Endothelial cell of umbilical vein (primary cell): ENCODE measurements around the gene CD72. TPM values are rescaled to one million over a fixed set of nuclear protein-coding genes. Genes with fewer than 3 reads are reported as not detected.
"Not testable (repeated sequence)": the region's sequence is repeated elsewhere in the genome, so short reads cannot be mapped to it uniquely, and the experiment has no call there.

Experiments used
- BruUV-seq: library from RNA; stranded (reverse); fragments of 400-500 nt; replicated peaks from 2 replicates; lab custom pipeline; 2021; lab: Mats Ljungman, UMichigan
- CTCF ChIA-PET: fragments of 300-600, 350-600 bp; sonication (Branson Sonifier 250); formaldehyde crosslinking; loops from one replicate; lab custom pipeline; 2021; ENCODE audit warnings: antibody characterized with exemption, inconsistent platforms; lab: Charles Lee
- POLR2A ChIA-PET: fragments of 300-600, 350-600 bp; sonication (Branson Sonifier 250); formaldehyde crosslinking; loops from one replicate; lab custom pipeline; 2021; ENCODE audit warnings: antibody characterized with exemption, inconsistent platforms; lab: Charles Lee
- DNase-seq: peaks from one replicate; pipeline ENCODE4 v3.0.0-alpha.2; 2011; ENCODE audit warnings: low read depth, low spot score
- FAIRE-seq: peaks from 2 replicates; lab custom pipeline; 2011; peaks lifted over from hg19 to GRCh38; lab: Jason Lieb, UNC
- H2AFZ ChIP-seq: 2 replicates; pipeline ENCODE4 v1.6.0; 2012; ENCODE audit warnings: low read depth, low read length, control low read depth, inconsistent platforms
- H3K27ac ChIP-seq: 2 replicates; pipeline ENCODE4 v1.5.1; 2011; ENCODE audit warnings: low read depth, mild to moderate bottlenecking, control low read depth, low read length, moderate library complexity; ENCODE audit not compliant: insufficient read depth
- H3K27me3 ChIP-seq, 2 experiments: 2 replicates each; pipeline versions ENCODE4 v1.6.0 to v1.6.1; 2011; ENCODE audit warnings: low read length in 2 of 2, mixed read lengths in 1 of 2; ENCODE audit not compliant: control insufficient read depth in 2 of 2, insufficient read depth in 2 of 2
- H3K36me3 ChIP-seq, 2 experiments: 2 replicates in 1 of 2; 3 replicates in 1 of 2; pipeline ENCODE4 v1.5.1; 2011; ENCODE audit warnings: low read length in 2 of 2, mild to moderate bottlenecking in 1 of 2, moderate library complexity in 1 of 2; ENCODE audit not compliant: control insufficient read depth in 2 of 2, insufficient read depth in 2 of 2; ENCODE audit errors: extremely low read depth in 1 of 2
- H3K4me1 ChIP-seq: 3 replicates; pipeline ENCODE4 v1.5.1; 2011; ENCODE audit warnings: mild to moderate bottlenecking, low read length; ENCODE audit not compliant: control insufficient read depth, insufficient read depth; ENCODE audit errors: extremely low read depth
- H3K4me2 ChIP-seq: 2 replicates; pipeline ENCODE4 v1.6.1; 2011; ENCODE audit warnings: low read length, control low read depth, mixed read lengths; ENCODE audit not compliant: insufficient read depth
- H3K4me3 ChIP-seq, 3 experiments: fragments of 200-600 bp in 1 of 3; sonication (generic), shearing (Covaris generic) in 1 of 3; replicated peaks in 1 of 3; 2 replicates each; pipeline ENCODE4 v1.5.1; 2011 to 2016; ENCODE audit warnings: control low read depth in 3 of 3, low read length in 3 of 3, mild to moderate bottlenecking in 2 of 3, inconsistent platforms in 1 of 3, low read depth in 1 of 3, moderate library complexity in 1 of 3; ENCODE audit not compliant: insufficient read depth in 1 of 3
- H3K79me2 ChIP-seq: 2 replicates; pipeline ENCODE4 v1.6.0; 2012; ENCODE audit warnings: low read length, inconsistent platforms; ENCODE audit not compliant: control insufficient read depth, insufficient read depth
- H3K9ac ChIP-seq: replicated peaks from 2 replicates; pipeline ENCODE3; 2011; ENCODE audit warnings: low read length, control low read depth; ENCODE audit not compliant: insufficient read depth; ENCODE audit errors: extremely low read depth
- H3K9me1 ChIP-seq: replicated peaks from 3 replicates; pipeline ENCODE4 v1.6.0; 2011; ENCODE audit warnings: mild to moderate bottlenecking, low read length; ENCODE audit not compliant: control insufficient read depth, insufficient read depth; ENCODE audit errors: extremely low read depth
- H3K9me3 ChIP-seq: replicated peaks from 2 replicates; pipeline ENCODE4 v1.5.1; 2012; ENCODE audit warnings: low read length, inconsistent platforms; ENCODE audit not compliant: control insufficient read depth, insufficient read depth
- H4K20me1 ChIP-seq: replicated peaks from 2 replicates; pipeline ENCODE3; 2011; ENCODE audit warnings: mild to moderate bottlenecking, low read length; ENCODE audit not compliant: control insufficient read depth, insufficient read depth; ENCODE audit errors: extremely low read depth
- EZH2 ChIP-seq: IDR thresholded peaks from 2 replicates; pipeline ENCODE4 v1.6.1; 2012; ENCODE audit warnings: borderline replicate concordance, low read depth, mild to moderate bottlenecking, moderate library complexity, low read length, inconsistent platforms; ENCODE audit not compliant: severe bottlenecking
- FOS ChIP-seq: IDR thresholded peaks from 2 replicates; pipeline ENCODE4 v1.6.1; 2011; ENCODE audit warnings: mild to moderate bottlenecking, low read length, moderate library complexity, borderline replicate concordance; ENCODE audit not compliant: insufficient read depth
- GATA2 ChIP-seq: IDR thresholded peaks from 2 replicates; pipeline ENCODE4 v1.7.0; 2011; ENCODE audit warnings: low read depth, mild to moderate bottlenecking, moderate library complexity, mixed read lengths, low read length; ENCODE audit not compliant: insufficient read length, insufficient read depth
- JUN ChIP-seq: IDR thresholded peaks from 2 replicates; pipeline ENCODE4 v1.6.1; 2011; ENCODE audit warnings: borderline replicate concordance, low read depth; ENCODE audit not compliant: insufficient read length, insufficient read depth
- MYC ChIP-seq: IDR thresholded peaks from one replicate; pipeline ENCODE4 v1.6.1; 2011; ENCODE audit warnings: mild to moderate bottlenecking, low read depth, low read length
- POLR2A ChIP-seq: IDR thresholded peaks from 2 replicates; pipeline ENCODE4 v1.6.1; 2012; ENCODE audit warnings: low read depth, mild to moderate bottlenecking, control low read depth, low read length
- POLR2AphosphoS5 ChIP-seq: IDR thresholded peaks from 2 replicates; pipeline ENCODE4 v1.6.1; 2012; ENCODE audit warnings: low read depth, mild to moderate bottlenecking, control low read depth, low read length, moderate library complexity; ENCODE audit not compliant: insufficient read depth
- dilution Hi-C: fragments of 300-500 bp; cut with MboI; formaldehyde crosslinking; loops from one replicate; pipeline ENCODE4 v1.15.0; 2019; ENCODE audit warnings: low sequenced_read_pairs; ENCODE audit not compliant: extremely low pct_ligation_motif_present
- intact Hi-C: fragments of 100-400 bp; cut with micrococcal nuclease; formaldehyde crosslinking; loops from one replicate; pipeline ENCODE4 v1.10.0; 2022
- polyA plus RNA-seq, 4 experiments: library from polyadenylated mRNA; depleted of rRNA in 3 of 4; stranded (reverse) in 3 of 4; unstranded in 1 of 4; fragments of >200 nt; gene quantifications; 2 replicates each; pipeline versions ENCODE4 v1.2.1 to v1.2.3, GENCODE V29; 2011 to 2012; ENCODE audit warnings: missing spikeins in 1 of 4
- total RNA-seq: library from RNA; stranded (reverse); gene quantifications from 2 replicates; pipeline ENCODE4 v1.2.3, GENCODE V29; 2021
- TF ChIP-seq, protein P1 (sequence below): IDR thresholded peaks from 2 replicates; pipeline ENCODE4 v1.6.1; 2011; ENCODE audit not compliant: insufficient read depth, insufficient read length
- TF ChIP-seq, protein P2 (sequence below), 2 donors: IDR thresholded peaks; 1 replicate in 1 of 2; 2 replicates in 1 of 2; pipeline ENCODE4 v1.5.1; 2011; ENCODE audit warnings: low read length in 2 of 2, mild to moderate bottlenecking in 2 of 2, moderate library complexity in 2 of 2, control low read depth in 1 of 2, inconsistent platforms in 1 of 2, low read depth in 1 of 2; ENCODE audit not compliant: insufficient read depth in 1 of 2; ENCODE audit errors: extremely low read depth in 1 of 2

CD72 gene
- total and polyA plus RNA-seq, 2 donors (not counting 3 experiments of a cell fraction or from before 2014, with no cell fraction given) = 0.39 TPM; not detected in 1

DNA sequence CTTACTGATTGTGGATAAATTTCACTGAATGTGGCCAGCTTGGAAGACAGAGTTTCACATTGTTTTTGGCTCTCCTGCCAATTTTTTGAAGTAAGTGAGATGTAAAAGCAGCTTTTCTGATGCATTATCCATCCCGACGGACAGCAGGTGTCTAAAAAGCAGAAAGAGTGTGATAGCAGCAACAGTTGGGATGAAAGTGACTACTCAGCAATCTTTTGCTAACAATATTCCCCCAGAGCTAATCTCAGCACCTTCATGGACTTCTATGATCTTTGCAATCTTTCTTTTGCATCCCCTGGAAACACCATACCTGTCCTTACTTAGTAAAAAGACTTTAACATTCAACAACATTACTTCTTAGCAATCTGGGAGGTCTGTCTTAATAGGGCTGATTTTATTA, 5.4 kb downstream of the CD72 start:
- no peaks in the 10 kb centered on the region for H3K9me1 ChIP-seq
- POLR2A ChIA-PET = no interaction called here
- CTCF ChIA-PET = interaction anchor here (1.2 to 4.4 kb wide), 6 partner anchors 9 to 83 kb away, joined by 3 to 36 read pairs (median 11); no protein-coding TSS in a partner anchor
- H3K27ac ChIP-seq = no peak overlapping the region
- TF ChIP-seq POLR2A (no peak), EZH2 (no peak), JUN (no peak), POLR2AphosphoS5 (no peak), MYC (no peak), GATA2 (no peak), FOS (no peak)
- TF ChIP-seq, protein P1, sequence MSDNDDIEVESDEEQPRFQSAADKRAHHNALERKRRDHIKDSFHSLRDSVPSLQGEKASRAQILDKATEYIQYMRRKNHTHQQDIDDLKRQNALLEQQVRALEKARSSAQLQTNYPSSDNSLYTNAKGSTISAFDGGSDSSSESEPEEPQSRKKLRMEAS = no peak
- TF ChIP-seq, protein P2, sequence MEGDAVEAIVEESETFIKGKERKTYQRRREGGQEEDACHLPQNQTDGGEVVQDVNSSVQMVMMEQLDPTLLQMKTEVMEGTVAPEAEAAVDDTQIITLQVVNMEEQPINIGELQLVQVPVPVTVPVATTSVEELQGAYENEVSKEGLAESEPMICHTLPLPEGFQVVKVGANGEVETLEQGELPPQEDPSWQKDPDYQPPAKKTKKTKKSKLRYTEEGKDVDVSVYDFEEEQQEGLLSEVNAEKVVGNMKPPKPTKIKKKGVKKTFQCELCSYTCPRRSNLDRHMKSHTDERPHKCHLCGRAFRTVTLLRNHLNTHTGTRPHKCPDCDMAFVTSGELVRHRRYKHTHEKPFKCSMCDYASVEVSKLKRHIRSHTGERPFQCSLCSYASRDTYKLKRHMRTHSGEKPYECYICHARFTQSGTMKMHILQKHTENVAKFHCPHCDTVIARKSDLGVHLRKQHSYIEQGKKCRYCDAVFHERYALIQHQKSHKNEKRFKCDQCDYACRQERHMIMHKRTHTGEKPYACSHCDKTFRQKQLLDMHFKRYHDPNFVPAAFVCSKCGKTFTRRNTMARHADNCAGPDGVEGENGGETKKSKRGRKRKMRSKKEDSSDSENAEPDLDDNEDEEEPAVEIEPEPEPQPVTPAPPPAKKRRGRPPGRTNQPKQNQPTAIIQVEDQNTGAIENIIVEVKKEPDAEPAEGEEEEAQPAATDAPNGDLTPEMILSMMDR (IDR thresholded peaks at IDR 0.05; ENCODE audit: extremely low read depth in 1 of 2, insufficient read depth in 1 of 2, low read depth in 1 of 2, low read length in 2 of 2) = no peak
- dilution Hi-C loops = no loop called here
- H3K27me3 ChIP-seq = peaks cover 30 to 32% of the 10 kb centered on the region in 2 experiments
- H3K4me1 ChIP-seq = no peaks in the 10 kb centered on the region
- no peaks in the 10 kb centered on the region for H3K9me3 ChIP-seq
- H2AFZ ChIP-seq = no peak overlapping the region
- no peaks in the 10 kb centered on the region for H3K79me2 ChIP-seq
- DNase-seq (no peak), FAIRE-seq (no peak)
- no peak overlapping the region for H3K4me2 ChIP-seq
- H3K36me3 ChIP-seq = peaks cover 3 to 14% of the 10 kb centered on the region in 2 experiments
- BruUV-seq = no TSS peak
- no peak overlapping the region for H3K9ac ChIP-seq
- no peaks in the 10 kb centered on the region for H4K20me1 ChIP-seq
- no peak overlapping the region for H3K4me3 ChIP-seq
- intact Hi-C loops = no loop called here

DNA sequence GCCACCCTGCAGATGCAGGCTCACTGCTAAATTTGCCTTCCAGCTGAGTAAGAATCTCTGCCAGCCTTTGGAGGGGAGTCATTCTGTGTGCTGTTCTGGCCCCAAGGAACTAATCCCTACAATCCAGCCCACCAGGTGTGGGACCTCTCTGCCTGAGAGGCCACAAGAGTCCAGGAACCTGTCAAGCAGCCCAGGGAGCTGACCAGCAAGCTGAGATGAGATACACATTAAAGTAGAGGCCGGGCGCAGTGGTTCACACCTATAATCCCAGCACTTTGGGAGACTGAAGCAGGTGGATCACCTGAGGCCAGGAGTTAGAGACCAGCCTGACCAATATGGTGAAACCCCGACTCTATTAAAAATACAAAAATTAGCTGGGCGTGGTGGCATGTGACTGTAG, 6.1 kb downstream of the CD72 start:
- intact Hi-C loops, BruUV-seq, H3K27ac ChIP-seq, H3K9ac ChIP-seq, DNase-seq, FAIRE-seq, H3K9me1 ChIP-seq, dilution Hi-C loops, H2AFZ ChIP-seq, H3K4me1 ChIP-seq, H3K79me2 ChIP-seq, H3K9me3 ChIP-seq, H3K4me3 ChIP-seq, POLR2A ChIA-PET, H4K20me1 ChIP-seq, H3K4me2 ChIP-seq: not testable (repeated sequence)
- Histone ChIP-seq H3K36me3 (peaks cover 3 to 14% of the 10 kb centered on the region in 2 experiments), H3K27me3 (peaks cover 24% of the 10 kb centered on the region in 2 experiments)
- CTCF ChIA-PET = interaction anchor here (1.0 to 4.4 kb wide), 10 partner anchors 8 to 59 kb away, joined by 3 to 36 read pairs (median 7); no protein-coding TSS in a partner anchor
